ENCODE data around the gene DNM2. TPM values are rescaled to one million over a fixed set of nuclear protein-coding genes. Genes with fewer than 3 reads are reported as not detected.

The DNM2 gene
- total RNA-seq, 4 donors from 2014 or later: 79.1 to 115 (median 96.8) TPM

- TF ChIP-seq POLR2AphosphoS5 (IDR thresholded peaks at IDR 0.05) (no peak), EP300 (IDR thresholded peaks at IDR 0.05) (no peak), POLR2A (IDR thresholded peaks at IDR 0.05) (no peak)
- TF ChIP-seq, protein P1, sequence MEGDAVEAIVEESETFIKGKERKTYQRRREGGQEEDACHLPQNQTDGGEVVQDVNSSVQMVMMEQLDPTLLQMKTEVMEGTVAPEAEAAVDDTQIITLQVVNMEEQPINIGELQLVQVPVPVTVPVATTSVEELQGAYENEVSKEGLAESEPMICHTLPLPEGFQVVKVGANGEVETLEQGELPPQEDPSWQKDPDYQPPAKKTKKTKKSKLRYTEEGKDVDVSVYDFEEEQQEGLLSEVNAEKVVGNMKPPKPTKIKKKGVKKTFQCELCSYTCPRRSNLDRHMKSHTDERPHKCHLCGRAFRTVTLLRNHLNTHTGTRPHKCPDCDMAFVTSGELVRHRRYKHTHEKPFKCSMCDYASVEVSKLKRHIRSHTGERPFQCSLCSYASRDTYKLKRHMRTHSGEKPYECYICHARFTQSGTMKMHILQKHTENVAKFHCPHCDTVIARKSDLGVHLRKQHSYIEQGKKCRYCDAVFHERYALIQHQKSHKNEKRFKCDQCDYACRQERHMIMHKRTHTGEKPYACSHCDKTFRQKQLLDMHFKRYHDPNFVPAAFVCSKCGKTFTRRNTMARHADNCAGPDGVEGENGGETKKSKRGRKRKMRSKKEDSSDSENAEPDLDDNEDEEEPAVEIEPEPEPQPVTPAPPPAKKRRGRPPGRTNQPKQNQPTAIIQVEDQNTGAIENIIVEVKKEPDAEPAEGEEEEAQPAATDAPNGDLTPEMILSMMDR (IDR thresholded peaks at IDR 0.05): no peak
- no peaks in the 10 kb centered on the region for H3K27me3 ChIP-seq
- H3K36me3 ChIP-seq: peaks cover 0 to 100% of the 10 kb centered on the region in 2 donors
- H3K27ac ChIP-seq: no peak overlapping the region
- no peak overlapping the region for H3K4me3 ChIP-seq
- 80 to 91% methylated on average over 1 to 4 of the region's 15 CpGs for WGBS, 2 donors (ENCODE audit: low coverage in 1 of 2)
- no peaks in the 10 kb centered on the region for H3K4me1 ChIP-seq
- no peaks in the 10 kb centered on the region for H3K9me3 ChIP-seq
- no peak for ATAC-seq
Measured at GRCh38 chr19:10682397-10683063, 35.3 kb upstream of the DNM2 start.

DNA sequence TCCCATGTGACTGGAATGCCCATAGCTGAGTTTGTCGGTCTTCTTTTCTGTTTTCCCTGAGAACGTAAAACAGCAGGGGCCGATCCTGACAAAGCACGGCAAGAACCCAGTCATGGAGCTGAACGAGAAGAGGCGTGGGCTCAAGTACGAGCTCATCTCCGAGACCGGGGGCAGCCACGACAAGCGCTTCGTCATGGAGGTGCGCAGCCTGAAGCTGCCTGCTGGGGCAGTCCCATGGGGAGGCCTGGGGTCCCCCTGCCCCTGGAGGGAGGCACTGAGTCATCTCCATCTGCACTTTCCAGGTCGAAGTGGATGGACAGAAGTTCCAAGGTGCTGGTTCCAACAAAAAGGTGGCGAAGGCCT, 34.8 kb upstream of the DNM2 start:
- H3K36me3 ChIP-seq: peaks cover 0 to 100% of the 10 kb centered on the region in 2 donors
- 84% methylated on average over 10 of the region's 15 CpGs; no CpG with 5 or more reads in 1 of the 2 donors for WGBS, 2 donors (ENCODE audit: low coverage in 1 of 2)

GRCh38 chr19:10683582-10683981, 34.3 kb upstream of the DNM2 start:
- TF ChIP-seq, protein P1 (IDR thresholded peaks at IDR 0.05): no peak
- no peak for TF ChIP-seq POLR2AphosphoS5 (IDR thresholded peaks at IDR 0.05)
- TF ChIP-seq POLR2A (IDR thresholded peaks at IDR 0.05): no peak
- TF ChIP-seq EP300 (IDR thresholded peaks at IDR 0.05): no peak
- no peak for ATAC-seq
- Histone ChIP-seq H3K4me1 (no peaks in the 10 kb centered on the region), H3K27ac (no peak overlapping the region), H3K27me3 (no peaks in the 10 kb centered on the region), H3K9me3 (no peaks in the 10 kb centered on the region), H3K4me3 (no peak overlapping the region), H3K36me3 (peaks cover 0 to 100% of the 10 kb centered on the region in 2 donors)
- WGBS, 2 donors (ENCODE audit: low coverage in 1 of 2): 87 to 93% methylated on average over 3 to 6 of the region's 21 CpGs

More for the DNA sequence above, 34.8 kb upstream of the DNM2 start:
- Histone ChIP-seq H3K4me1 (no peaks in the 10 kb centered on the region), H3K27ac (no peak overlapping the region), H3K9me3 (no peaks in the 10 kb centered on the region), H3K4me3 (no peak overlapping the region), H3K27me3 (no peaks in the 10 kb centered on the region)
- ATAC-seq: no peak
- TF ChIP-seq POLR2AphosphoS5 (IDR thresholded peaks at IDR 0.05) (no peak), EP300 (IDR thresholded peaks at IDR 0.05) (no peak)

DNA sequence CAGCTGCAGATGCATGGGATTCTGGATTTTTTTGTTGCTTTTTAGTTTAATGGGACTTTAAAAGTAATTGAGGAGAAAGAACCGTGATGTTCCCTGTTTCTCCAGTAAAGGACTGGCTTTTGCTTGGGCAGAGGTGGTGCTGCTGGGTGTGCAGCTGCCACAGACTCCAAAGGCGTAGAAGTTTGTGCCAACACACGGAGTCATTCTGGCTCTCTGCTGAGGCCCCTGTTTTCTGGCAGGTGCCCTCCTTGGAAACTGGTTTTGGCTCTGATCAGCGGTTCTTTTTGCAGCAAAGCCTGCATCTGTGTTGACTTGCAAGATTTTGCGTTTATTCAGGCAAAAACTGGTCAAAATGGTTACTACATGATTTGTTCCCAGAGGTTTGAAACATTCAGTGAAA, 32.7 kb upstream of the DNM2 start:
- no peaks in the 10 kb centered on the region for H3K4me1 ChIP-seq
- 53 to 73% methylated on average over 5 of the region's 5 CpGs for WGBS, 2 donors (ENCODE audit: low coverage in 1 of 2)
- no peak for ATAC-seq
- H3K27ac ChIP-seq: no peak overlapping the region
- H3K4me3 ChIP-seq: no peak overlapping the region
- TF ChIP-seq POLR2A (IDR thresholded peaks at IDR 0.05): no peak
- no peak for TF ChIP-seq POLR2AphosphoS5 (IDR thresholded peaks at IDR 0.05)
- no peak for TF ChIP-seq EP300 (IDR thresholded peaks at IDR 0.05)
- TF ChIP-seq, protein P1 (IDR thresholded peaks at IDR 0.05): no peak
- H3K36me3 ChIP-seq: peaks cover 0 to 100% of the 10 kb centered on the region in 2 donors
- no peaks in the 10 kb centered on the region for H3K27me3 ChIP-seq
- H3K9me3 ChIP-seq: no peaks in the 10 kb centered on the region

DNA sequence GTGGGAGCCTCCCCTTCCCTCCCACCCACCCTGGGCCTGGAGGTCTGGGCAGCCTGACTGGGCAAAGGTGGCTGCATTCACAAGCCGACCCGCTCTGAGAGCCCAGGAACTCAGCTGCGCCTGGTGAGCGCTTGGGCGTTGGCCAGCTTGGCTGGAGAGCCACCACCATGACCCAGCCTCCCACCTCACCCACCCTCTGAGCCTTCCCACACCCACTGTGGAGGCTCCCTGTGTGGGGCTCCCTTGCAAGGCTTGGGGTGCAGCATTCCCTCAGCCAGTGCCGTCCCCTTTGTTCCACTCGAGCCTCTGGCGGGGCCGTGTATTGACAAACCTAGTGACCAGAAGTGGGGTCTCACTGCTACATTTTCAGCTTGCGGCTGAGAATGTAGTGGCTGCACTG, 31.7 kb upstream of the DNM2 start:
- Histone ChIP-seq H3K9me3 (no peaks in the 10 kb centered on the region), H3K4me1 (no peaks in the 10 kb centered on the region), H3K27me3 (no peaks in the 10 kb centered on the region), H3K36me3 (peaks cover 0 to 100% of the 10 kb centered on the region in 2 donors), H3K4me3 (no peak overlapping the region), H3K27ac (no peak overlapping the region)
- ATAC-seq: no peak
- TF ChIP-seq EP300 (IDR thresholded peaks at IDR 0.05) (no peak), POLR2A (IDR thresholded peaks at IDR 0.05) (no peak), POLR2AphosphoS5 (IDR thresholded peaks at IDR 0.05) (no peak)
- TF ChIP-seq, protein P1 (IDR thresholded peaks at IDR 0.05): no peak
- WGBS, 2 donors (ENCODE audit: low coverage in 1 of 2): no CpG with 5 or more reads among the region's 10 CpGs
